SKM-1 treated with dmso at 0.1 percent for 144 hours (cell line): ENCODE data around the gene MVK.

Source experiments
- DNase-seq: peaks from one replicate; lab custom pipeline; 2025; ENCODE audit not compliant: unreplicated experiment; lab: John Stamatoyannopoulos, UW

MVK gene

DNA sequence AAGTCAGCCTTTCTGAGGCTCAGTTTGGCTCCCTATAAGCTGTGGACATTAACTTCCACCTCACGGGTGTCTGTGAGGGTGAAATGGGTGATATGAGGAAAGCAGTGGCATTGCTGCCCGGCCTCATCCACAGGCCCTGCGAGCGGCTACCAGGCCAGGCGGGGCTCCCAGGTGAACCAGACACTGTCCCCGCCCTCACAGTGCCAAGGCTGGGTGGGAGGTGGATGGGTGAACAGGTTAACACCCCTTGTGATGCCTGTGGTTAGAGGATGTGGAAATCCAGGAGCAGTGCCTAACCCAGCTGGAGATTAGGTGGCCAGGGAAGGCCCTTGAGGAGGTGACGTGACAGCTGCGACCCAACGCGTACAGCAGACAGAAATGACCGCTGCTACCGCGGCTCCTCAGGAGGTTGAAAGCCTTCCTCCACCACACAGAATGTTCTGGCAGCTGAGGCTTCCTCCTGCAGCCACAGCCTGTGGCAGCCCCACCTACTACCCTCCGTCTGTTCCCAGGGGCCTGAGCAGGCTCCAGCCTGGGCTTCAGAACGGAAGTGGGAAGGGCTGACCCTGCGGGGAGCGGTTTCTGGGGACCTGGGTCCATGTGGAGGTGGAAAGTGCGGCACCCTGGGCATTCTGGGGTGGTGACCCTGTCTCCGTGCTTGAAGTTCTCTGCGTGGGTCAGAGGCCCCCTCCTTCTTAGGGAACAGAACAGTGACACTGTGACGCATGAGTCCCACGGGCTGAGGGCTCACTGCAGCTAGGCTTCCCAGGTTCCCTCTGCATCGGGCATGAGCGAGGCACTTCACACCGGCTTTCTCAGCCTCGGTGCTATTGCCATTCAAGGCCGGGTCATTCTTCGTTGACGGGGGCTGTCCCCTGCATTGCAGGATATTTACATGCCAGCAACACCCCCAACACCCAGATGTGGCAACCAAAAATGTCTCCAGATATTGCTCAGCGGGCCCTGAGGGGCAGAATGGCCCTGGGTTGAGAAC is 10.0 kb upstream of the MVK start:
- DNase-seq, result no peak

- no peak for DNase-seq
These were observed 7.2 kb upstream of the MVK start for GRCh38 chr12:109566424-109566823.

DNA sequence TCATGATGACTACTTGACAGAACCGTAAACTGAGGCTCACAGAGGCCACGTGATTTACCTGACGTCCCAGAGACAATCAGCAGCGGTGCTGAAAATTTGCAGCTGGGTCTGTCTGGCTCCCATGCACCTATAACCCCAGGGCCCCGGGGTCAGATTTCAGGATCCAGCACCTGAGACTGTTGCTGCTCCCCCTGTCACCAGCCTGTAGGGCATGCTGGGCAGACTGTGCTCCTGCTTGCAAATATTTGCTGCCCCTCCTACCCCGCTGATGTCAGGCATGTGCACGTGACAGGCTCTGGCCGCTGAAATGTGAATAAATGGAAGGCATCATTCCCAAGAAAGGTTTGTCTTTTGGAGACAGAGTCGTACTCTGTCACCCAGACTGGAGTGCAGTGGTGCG is 6.3 kb upstream of the MVK start:
- DNase-seq, result no peak

- no peak for DNase-seq
These were observed 5.6 kb upstream of the MVK start for GRCh38 chr12:109567967-109568366.

- no peak for DNase-seq
These were observed 5.1 kb upstream of the MVK start for GRCh38 chr12:109568486-109568885.

- DNase-seq, result no peak
These were observed 1.7 kb upstream of the MVK start for GRCh38 chr12:109571773-109572505.

- DNase-seq, result no peak
These were observed 1.1 kb upstream of the MVK start for GRCh38 chr12:109572506-109572845.

DNA sequence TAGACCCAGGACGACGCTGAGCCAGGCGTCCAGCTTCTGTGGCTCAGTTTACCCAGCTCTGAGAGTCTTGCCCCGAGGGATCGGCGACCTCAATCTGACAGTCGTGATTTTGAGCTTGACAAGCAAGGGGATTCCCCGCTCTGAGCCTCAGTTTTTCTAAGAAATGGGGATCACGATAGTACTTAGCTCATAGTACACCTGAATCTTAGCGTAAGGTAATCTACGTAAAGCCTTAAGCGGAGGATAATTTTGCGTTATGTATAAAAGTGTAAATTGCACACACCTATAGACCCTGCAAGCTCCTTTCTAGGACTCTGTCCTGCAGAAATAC is 285 bp downstream of the MVK start:
- no peak for DNase-seq

- DNase-seq, result no peak
These were observed 2.1 kb downstream of the MVK start for GRCh38 chr12:109575683-109576082.

DNA sequence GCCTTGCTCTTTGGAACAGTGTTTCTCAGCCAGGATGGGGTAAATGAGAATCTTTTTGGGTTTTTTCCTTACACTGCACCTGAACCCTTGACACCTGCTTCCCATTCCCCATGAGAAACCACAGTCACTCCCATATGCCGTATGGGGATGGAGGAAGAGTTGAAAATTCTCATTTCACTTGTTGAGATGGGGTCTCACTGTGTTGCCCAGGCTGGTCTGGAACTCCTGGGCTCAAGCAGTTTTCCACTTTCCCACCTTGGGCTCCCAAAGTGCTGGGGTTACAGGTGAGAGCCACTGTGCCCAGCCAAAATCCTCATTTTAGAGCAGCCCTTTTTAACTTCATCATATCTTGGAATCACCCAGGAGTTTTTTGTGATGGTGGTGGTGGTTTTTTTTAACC is 3.7 kb downstream of the MVK start:
- DNase-seq, result no peak

GRCh38 chr12:109578330-109578927 is 4.8 kb downstream of the MVK start:
- no peak for DNase-seq

GRCh38 chr12:109579639-109580038 is 6.0 kb downstream of the MVK start:
- no peak for DNase-seq

DNA sequence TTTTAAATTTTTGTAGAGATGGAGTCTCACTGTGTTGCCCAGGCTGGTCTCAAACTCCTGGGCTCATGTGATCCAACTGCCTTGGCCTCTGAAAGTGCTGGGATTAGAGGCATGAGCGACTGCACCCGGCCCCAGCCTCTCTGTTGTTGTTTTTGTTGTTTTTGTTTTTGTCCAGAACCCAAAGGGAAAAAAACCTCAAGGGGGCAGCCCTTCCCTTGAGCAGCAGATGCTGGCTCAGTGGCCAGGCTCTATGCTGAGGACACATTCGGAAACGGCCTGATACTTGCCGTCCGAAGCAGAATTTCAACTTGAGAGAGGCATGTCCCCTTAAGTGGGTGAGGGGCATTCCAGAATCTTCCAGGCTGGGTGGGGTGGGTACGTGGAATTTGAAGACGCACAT is 6.7 kb downstream of the MVK start:
- no peak for DNase-seq

DNA sequence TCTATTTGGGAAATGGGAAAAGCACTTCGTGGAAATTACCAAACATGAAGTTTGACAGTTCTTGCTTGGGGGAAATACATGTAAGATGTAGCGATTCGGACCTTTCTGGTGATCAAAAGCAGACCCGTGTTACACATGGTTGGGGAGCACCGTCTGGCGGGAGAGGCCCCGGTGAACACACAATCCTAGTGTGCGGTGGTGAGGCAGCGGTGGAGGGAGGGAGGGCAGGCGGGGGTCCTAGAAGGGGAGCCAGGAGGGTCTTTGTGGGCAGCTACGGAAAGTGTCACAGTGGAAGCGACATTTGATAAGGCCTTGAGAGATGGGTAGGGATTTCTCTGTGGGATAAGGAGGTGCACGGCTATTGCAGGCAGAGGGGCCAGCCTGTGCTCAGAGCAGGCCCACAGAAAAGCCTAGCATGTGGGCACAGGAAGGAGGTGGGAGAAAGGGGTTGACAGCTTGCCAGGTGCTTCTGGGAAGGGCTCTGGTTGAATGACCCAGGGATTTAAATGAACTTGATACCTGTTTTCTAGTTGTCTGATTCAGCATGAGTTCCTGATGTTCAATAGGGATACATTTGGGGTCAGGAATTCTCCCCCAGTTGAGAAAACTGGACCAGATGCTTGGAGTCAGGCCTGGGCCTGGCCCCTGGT is 7.2 kb downstream of the MVK start:
- DNase-seq, result no peak

DNA sequence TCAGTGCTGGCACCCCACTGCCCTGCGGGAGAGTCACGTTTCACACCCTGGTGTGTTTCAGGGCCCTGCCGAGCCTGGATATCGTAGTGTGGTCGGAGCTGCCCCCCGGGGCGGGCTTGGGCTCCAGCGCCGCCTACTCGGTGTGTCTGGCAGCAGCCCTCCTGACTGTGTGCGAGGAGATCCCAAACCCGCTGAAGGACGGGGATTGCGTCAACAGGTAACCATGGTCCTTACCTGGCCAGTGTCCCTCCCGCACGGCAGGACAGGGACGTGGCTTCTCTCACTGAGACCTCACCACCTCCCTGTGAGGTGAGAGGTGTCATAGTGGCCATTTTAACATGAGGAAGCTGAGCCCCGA is 7.7 kb downstream of the MVK start:
- no peak for DNase-seq

- DNase-seq, result no peak
These were observed 8.3 kb downstream of the MVK start for GRCh38 chr12:109581856-109582255.

GRCh38 chr12:109582636-109583035 is 9.0 kb downstream of the MVK start:
- DNase-seq, result no peak

GRCh38 chr12:109583733-109584132 is 10.1 kb downstream of the MVK start:
- no peak for DNase-seq

GRCh38 chr12:109586385-109587296 is 13.0 kb downstream of the MVK start:
- no peak for DNase-seq

DNA sequence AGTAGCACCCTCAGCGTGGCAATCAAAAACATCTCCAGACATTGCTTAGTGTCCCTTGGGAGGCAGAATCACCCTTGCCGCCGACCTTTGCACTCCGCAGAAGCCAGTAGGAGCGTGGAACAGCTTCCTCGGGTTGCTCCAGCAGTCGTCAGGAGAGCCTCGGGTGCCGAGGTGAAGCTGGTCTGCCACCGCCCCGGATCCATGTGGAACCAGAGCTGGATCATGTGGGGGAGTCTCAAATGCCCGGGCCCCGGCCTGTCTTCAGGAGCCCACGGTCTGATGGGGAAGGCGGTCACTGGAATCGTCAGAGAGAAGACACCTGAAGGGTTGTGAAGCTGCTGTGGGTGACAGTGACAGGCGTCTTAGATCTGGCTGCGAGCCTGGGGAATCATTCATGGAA is 14.3 kb downstream of the MVK start:
- no peak for DNase-seq
